GM21367 (cell line): ENCODE results near the gene ZNF304.
"Not testable (repeated sequence)": the region's sequence is repeated elsewhere in the genome, so short reads cannot be mapped to it uniquely, and the experiment has no call there.

ENCODE experiments used
- ATAC-seq: cut with Tn5 transposase; IDR thresholded peaks from one replicate; pipeline ENCODE4 v1.9.1; 2021; ENCODE audit not compliant: unreplicated experiment

ZNF304 gene

GRCh38 chr19:57359300-57359699, 8.2 kb downstream of the ZNF304 start:
- no peak for ATAC-seq

- ATAC-seq = no peak
Measured at GRCh38 chr19:57362419-57362818, 11.3 kb downstream of the ZNF304 start.

- peak; percentile 91 for ATAC-seq
Measured at GRCh38 chr19:57362997-57363687, 12.1 kb downstream of the ZNF304 start, which contains the start of the genes TRAPPC2B and ZNF547. Gene TRAPPC2B, plus strand, starts transcription at chr19:57363551. Its CDS starts 1,283 bp downstream, at chr19:57364834. Gene ZNF547, plus strand, starts transcription at chr19:57363551. Its CDS starts 5,005 bp downstream, at chr19:57368556.

- ATAC-seq = no peak
Measured at GRCh38 chr19:57363688-57364181, 12.7 kb downstream of the ZNF304 start.

GRCh38 chr19:57366776-57367175, 15.7 kb downstream of the ZNF304 start:
- no peak for ATAC-seq

GRCh38 chr19:57374179-57374578, 23.1 kb downstream of the ZNF304 start:
- ATAC-seq = no peak

- not testable (repeated sequence) for ATAC-seq
Measured at GRCh38 chr19:57374647-57375046, 23.6 kb downstream of the ZNF304 start.

GRCh38 chr19:57376151-57376550, 25.1 kb downstream of the ZNF304 start:
- no peak for ATAC-seq

- ATAC-seq = no peak
Measured at GRCh38 chr19:57377498-57378146, 26.6 kb downstream of the ZNF304 start.

GRCh38 chr19:57380923-57381322, 29.9 kb downstream of the ZNF304 start:
- no peak for ATAC-seq

GRCh38 chr19:57382806-57383488, 31.9 kb downstream of the ZNF304 start:
- ATAC-seq = no peak

GRCh38 chr19:57389194-57389729, 38.2 kb downstream of the ZNF304 start:
- ATAC-seq = no peak

GRCh38 chr19:57389730-57390598, 38.9 kb downstream of the ZNF304 start, which contains the start of gene ZNF548:
Gene ZNF548, plus strand, starts transcription at chr19:57389854. Its CDS starts 246 bp downstream, at chr19:57390100.
- ATAC-seq = peak; percentile 95

GRCh38 chr19:57395710-57396109, 44.6 kb downstream of the ZNF304 start:
- ATAC-seq = no peak

- ATAC-seq = no peak
Measured at GRCh38 chr19:57398868-57399267, 47.8 kb downstream of the ZNF304 start.

- no peak for ATAC-seq
Measured at GRCh38 chr19:57403737-57404563, 52.9 kb downstream of the ZNF304 start.

- ATAC-seq = no peak
Measured at GRCh38 chr19:57406516-57407123, 55.5 kb downstream of the ZNF304 start.
